GM23248 (cell line): ENCODE measurements around the gene SFT2D2.

Experiments
- EZH2 ChIP-seq: fragments of 200-600 bp; sonication (generic); IDR thresholded peaks from 2 replicates; pipeline ENCODE4 v1.6.1; 2018; ENCODE audit warnings: antibody characterized with exemption, mild to moderate bottlenecking; ENCODE audit not compliant: insufficient read depth, poor library complexity, severe bottlenecking
- EZH2phosphoT487 ChIP-seq: fragments of 200-600 bp; sonication (generic); IDR thresholded peaks from 2 replicates; pipeline ENCODE4 v1.6.1; 2018; ENCODE audit warnings: antibody characterized with exemption, moderate library complexity, mild to moderate bottlenecking, low read depth; ENCODE audit not compliant: insufficient read depth

DNA sequence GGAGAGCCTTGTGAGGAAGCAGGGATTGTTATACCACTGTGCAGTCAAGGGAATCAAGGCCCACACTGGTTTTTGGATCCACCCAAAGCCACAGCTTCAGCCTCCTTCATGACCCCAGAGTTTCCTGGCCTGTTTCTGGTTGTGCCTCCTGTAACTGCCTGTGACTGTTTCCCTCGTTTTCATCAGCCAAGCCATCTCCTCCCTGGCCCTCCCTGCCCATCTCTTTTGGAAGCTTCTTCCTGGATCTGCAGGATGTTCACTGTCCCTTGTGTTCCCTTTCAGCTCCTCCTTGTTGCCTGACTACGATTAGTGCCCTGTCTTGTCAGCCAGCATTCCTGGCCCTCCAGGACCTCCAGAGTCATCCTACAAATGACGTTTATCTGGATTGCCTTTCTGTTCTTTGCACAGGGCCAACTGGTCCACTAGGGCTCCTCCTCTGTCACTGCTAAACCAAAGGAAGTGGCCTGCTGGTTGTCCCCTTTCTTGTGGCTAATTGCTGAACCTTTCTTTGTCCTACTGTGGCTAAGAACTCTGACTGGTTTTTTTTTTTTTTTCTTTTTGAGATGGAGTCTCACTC lies 17.9 kb downstream of the SFT2D2 start:
- TF ChIP-seq EZH2 (no peak), EZH2phosphoT487 (no peak)
